Activated CD8-positive, alpha-beta memory T cell treated with anti-CD3 and anti-CD28 coated beads, Interleukin-2, amount 50 U/mL, for 24 hours (primary cell): Measurements from ENCODE around the gene GPR146.

Experiments used
- DNase-seq: peaks from one replicate; pipeline ENCODE4 v3.0.0-alpha.2; 2020; ENCODE audit errors: extremely low read depth

The GPR146 gene

GRCh38 chr7:1106063-1106792 is 61.9 kb downstream of the GPR146 start:
- no peak for DNase-seq

- DNase-seq = no peak
Observed at GRCh38 chr7:1106793-1107421, 62.6 kb downstream of the GPR146 start.

- no peak for DNase-seq
Observed at GRCh38 chr7:1108264-1108920, 64.0 kb downstream of the GPR146 start.
